DND-41 (cell line): ENCODE data around the gene NOD2.

Source experiments
- CTCF ChIP-seq: IDR thresholded peaks from 2 replicates; pipeline ENCODE4 v1.5.1; 2012; ENCODE audit warnings: borderline replicate concordance, low read length, moderate library complexity, mild to moderate bottlenecking; ENCODE audit not compliant: poor library complexity, severe bottlenecking; ENCODE audit errors: extremely low read depth
- EZH2 ChIP-seq: IDR thresholded peaks from 3 replicates; pipeline ENCODE4 v1.6.1; 2012; ENCODE audit warnings: borderline replicate concordance, low read depth, mild to moderate bottlenecking, moderate library complexity, low read length, inconsistent platforms; ENCODE audit not compliant: severe bottlenecking

- TF ChIP-seq CTCF = no peak
- TF ChIP-seq EZH2 = no peak
Observed at GRCh38 chr16:50697881-50698767, 4.7 kb downstream of the NOD2 start.
